Measurements from ENCODE around the gene KCNJ11.

Gene KCNJ11

DNA sequence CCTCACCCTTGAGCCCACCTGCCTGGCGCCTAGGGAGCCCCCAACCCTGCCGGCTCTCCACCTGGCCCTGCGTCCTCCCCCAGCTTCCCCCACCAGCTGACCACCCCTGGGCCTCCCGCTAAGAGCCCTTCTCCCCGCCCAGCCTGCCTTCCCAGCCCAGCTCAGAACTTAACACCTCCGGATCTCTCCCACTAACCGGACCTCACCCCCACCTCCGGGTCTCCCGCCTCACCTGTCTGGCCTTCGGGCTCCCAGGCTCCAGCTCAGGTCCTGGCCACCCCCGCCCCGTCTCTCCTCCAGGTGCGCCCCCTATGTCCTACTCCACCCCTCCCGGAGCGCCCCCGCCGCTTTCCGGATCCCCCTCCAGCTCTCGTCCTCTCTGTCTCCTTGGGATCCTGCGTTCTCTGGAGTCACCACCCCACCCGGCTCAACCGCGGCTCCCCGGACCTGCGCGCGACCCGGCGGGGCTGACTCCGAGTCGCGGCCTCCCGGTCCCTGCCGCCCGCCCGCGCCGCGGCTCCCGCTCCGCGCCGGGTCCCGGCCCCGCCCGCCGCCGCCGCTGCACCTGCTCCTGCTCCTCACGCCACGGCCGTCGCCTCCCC, at the start of gene KCNJ11:
Gene KCNJ11 (minus strand): TSS at position 51 of the 602 bp plus-strand sequence. CDS start 568 bp downstream, outside the sequence.
- no peak for TF ChIP-seq ZFX (IDR thresholded peaks at IDR 0.05)
- TF ChIP-seq, protein P1, sequence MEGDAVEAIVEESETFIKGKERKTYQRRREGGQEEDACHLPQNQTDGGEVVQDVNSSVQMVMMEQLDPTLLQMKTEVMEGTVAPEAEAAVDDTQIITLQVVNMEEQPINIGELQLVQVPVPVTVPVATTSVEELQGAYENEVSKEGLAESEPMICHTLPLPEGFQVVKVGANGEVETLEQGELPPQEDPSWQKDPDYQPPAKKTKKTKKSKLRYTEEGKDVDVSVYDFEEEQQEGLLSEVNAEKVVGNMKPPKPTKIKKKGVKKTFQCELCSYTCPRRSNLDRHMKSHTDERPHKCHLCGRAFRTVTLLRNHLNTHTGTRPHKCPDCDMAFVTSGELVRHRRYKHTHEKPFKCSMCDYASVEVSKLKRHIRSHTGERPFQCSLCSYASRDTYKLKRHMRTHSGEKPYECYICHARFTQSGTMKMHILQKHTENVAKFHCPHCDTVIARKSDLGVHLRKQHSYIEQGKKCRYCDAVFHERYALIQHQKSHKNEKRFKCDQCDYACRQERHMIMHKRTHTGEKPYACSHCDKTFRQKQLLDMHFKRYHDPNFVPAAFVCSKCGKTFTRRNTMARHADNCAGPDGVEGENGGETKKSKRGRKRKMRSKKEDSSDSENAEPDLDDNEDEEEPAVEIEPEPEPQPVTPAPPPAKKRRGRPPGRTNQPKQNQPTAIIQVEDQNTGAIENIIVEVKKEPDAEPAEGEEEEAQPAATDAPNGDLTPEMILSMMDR (conservative IDR thresholded peaks at IDR 0.05), result no peak
- H3K27ac ChIP-seq, result peak within 1 kb of the TSS; percentile 64

DNA sequence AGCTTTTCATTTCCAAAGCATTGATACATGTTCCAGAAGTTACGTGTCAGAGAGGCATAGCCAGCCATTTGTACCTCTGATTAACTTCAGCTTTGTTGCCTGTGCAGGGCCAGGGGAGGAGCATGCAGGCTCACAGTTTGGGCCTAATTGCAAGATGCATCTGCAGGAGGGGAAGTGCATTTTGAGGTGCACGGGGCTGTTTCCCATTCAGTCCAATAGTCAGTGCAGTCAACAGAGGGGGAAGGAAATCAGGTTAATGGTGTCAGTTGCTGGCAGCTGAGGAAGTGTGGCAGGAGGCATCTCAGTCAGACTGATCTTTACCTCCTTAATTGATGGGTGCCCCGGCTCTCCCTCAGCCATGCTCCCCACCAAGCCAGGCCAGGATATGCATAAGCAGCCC, 48.9 kb upstream of the KCNJ11 start:
- no peak overlapping the region for H3K27ac ChIP-seq
- no peak for TF ChIP-seq ZFX (IDR thresholded peaks at IDR 0.05)
- TF ChIP-seq, protein P1 (conservative IDR thresholded peaks at IDR 0.05), result no peak

DNA sequence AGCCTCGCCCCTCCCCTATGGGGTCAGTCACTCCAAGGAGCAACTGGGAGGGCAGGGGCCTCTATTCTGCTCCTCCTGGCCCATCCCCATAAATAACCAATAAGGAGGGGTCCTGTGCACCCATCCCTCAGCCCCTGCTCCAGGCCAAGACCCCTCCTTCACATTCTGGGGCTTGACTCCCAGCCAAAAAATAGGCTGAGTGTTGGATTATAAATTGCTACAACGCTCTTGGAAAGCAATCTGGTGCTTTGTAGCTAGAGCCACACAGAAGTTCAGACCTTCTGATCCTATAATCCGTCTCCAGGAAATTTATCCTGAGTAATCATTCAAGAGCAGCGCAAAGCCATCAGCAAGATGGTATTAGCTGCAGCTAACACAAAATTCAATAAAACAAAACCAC, 45.6 kb upstream of the KCNJ11 start:
- no peak overlapping the region for H3K27ac ChIP-seq
- no peak for TF ChIP-seq ZFX (IDR thresholded peaks at IDR 0.05)
- TF ChIP-seq, protein P1 (conservative IDR thresholded peaks at IDR 0.05), result no peak

DNA sequence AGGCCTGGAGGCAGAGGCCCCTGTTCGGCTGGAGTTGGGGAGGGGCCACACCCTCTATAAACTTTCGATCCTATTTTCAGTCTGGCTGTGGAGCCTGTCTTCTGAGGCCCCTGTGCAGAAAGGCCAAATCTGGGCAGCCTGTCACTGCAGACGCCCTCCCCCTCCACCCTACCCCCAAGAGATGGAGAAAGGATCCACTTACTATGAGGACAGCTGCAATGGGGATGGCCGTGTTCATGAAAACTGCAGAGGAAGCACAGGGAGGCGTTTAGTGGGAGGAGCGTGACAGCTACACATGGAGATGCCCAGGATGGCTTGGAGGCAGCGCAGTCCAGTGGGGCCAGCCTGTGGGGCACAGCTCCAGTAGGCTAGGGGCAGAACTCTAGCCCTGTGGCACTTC, 43.5 kb upstream of the KCNJ11 start:
- H3K27ac ChIP-seq, result no peak overlapping the region
- TF ChIP-seq, protein P1 (conservative IDR thresholded peaks at IDR 0.05), result no peak
- no peak for TF ChIP-seq ZFX (IDR thresholded peaks at IDR 0.05)

DNA sequence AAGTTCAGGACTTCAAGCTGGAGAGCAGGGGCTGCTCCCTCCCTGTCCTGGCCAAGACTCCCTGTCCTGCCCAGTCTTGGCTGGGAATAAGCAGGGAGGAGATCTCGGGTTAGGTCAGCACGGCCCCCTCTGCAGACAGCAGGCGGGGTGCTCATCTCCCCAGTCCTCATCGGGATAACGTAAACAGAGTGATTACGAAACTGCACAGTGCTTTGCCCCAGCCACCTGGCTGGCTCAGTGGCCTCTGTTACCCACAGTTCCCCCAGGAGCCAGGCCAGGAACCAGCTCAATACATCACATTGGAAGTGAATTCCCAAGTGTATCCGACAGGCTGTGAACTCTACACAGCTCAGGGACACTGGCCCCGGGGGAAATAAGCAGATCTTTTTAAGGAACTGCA, 42.7 kb upstream of the KCNJ11 start:
- TF ChIP-seq, protein P1 (conservative IDR thresholded peaks at IDR 0.05), result no peak
- TF ChIP-seq ZFX (IDR thresholded peaks at IDR 0.05), result no peak

DNA sequence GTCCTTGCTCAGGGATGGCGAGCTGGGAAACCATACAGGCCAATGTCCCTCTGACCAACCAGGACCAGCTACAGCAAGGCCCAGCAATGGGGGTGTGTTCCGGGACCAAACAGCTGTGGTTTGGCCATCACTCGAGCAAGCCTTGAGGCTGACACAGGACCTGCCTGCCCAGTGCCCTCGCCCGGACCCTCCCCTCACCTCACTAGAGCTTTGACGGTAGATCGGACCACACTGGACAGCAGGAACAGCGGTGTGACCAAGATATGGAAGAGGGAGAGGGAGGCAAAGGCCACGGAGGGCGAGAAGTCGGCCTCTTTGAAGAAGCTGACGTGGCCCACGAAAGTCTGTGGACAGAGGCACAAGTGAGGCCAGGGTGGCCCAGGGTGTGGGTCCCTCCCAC, 42.2 kb upstream of the KCNJ11 start:
- H3K27ac ChIP-seq, result no peak overlapping the region
- TF ChIP-seq, protein P1 (conservative IDR thresholded peaks at IDR 0.05), result no peak
- no peak for TF ChIP-seq ZFX (IDR thresholded peaks at IDR 0.05)

More for the DNA sequence above, 42.7 kb upstream of the KCNJ11 start:
- H3K27ac ChIP-seq, result no peak overlapping the region

DNA sequence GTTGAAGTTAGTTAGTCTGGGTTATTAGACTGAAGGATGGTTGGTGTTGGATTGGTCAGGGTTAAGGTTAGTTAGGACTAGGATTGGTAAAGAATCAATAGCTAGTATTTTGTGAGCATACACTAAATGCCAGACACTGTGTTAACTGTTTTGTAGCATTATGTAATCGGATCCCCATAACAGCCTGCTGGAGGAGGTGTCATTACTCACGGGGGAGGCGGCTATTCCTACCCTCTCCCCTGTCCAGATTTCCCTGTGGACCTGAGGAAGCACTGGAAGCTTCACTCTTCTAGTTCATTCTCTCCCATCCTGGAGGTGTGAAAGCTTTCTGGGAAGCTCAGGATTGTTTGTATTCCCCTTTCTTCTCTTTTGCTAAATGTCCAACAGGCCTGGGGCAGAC, 40.5 kb upstream of the KCNJ11 start:
- no peak overlapping the region for H3K27ac ChIP-seq
- TF ChIP-seq ZFX (IDR thresholded peaks at IDR 0.05), result no peak
- TF ChIP-seq, protein P1 (conservative IDR thresholded peaks at IDR 0.05), result no peak

All from C4-2B (cell line).